Endodermal cell (in vitro differentiated cells): Measurements from ENCODE around the gene ZEB2. TPM values are rescaled to one million over a fixed set of nuclear protein-coding genes. Genes with fewer than 3 reads are reported as not detected.
A peak's percentile ranks its signal among the peaks of the same experiment; 100 is the strongest.

Source experiments
- DNase-seq: peaks from one replicate; pipeline ENCODE4 v3.0.0-alpha.2; 2017
- H3K27ac ChIP-seq: 2 replicates; pipeline ENCODE4 v1.5.1; 2013; ENCODE audit warnings: mild to moderate bottlenecking, low read depth, low read length, moderate library complexity
- H3K27me3 ChIP-seq: 2 replicates; pipeline ENCODE4 v1.6.1; 2013; ENCODE audit warnings: mild to moderate bottlenecking, low read length, moderate library complexity; ENCODE audit not compliant: insufficient read depth, control insufficient read depth, poor library complexity, severe bottlenecking
- H3K36me3 ChIP-seq: 2 replicates; pipeline ENCODE4 v1.7.0; 2013; ENCODE audit warnings: mild to moderate bottlenecking, low read length, moderate library complexity; ENCODE audit not compliant: control insufficient read depth, insufficient read depth
- H3K4me1 ChIP-seq: one replicate; pipeline ENCODE4 v1.7.0; 2013; ENCODE audit warnings: low read length; ENCODE audit not compliant: control insufficient read depth, insufficient read depth
- H3K4me3 ChIP-seq: 2 replicates; pipeline ENCODE4 v1.5.1; 2013; ENCODE audit warnings: mild to moderate bottlenecking, low read length, moderate library complexity
- H3K9ac ChIP-seq: 2 replicates; pipeline ENCODE4 v1.6.1; 2013; ENCODE audit warnings: mild to moderate bottlenecking, low read length, moderate library complexity; ENCODE audit not compliant: poor library complexity, severe bottlenecking; ENCODE audit errors: extremely low read depth
- H3K9me3 ChIP-seq: 2 replicates; pipeline ENCODE4 v1.6.1; 2013; ENCODE audit warnings: mild to moderate bottlenecking, low read length, moderate library complexity; ENCODE audit not compliant: control insufficient read depth
- H3K27ac Mint-ChIP-seq: 2 replicates; pipeline ENCODE4 v1.8.0; 2020; ENCODE audit warnings: mixed read lengths
- H3K27me3 Mint-ChIP-seq: 2 replicates; pipeline ENCODE4 v1.8.0; 2021; ENCODE audit warnings: mild to moderate bottlenecking, mixed read lengths; ENCODE audit not compliant: insufficient read depth
- H3K36me3 Mint-ChIP-seq: 2 replicates; pipeline ENCODE4 v1.8.0; 2020; ENCODE audit warnings: low read depth, mixed read lengths
- H3K4me1 Mint-ChIP-seq: 2 replicates; pipeline ENCODE4 v1.8.0; 2020; ENCODE audit warnings: mixed read lengths
- H3K4me3 Mint-ChIP-seq: 2 replicates; pipeline ENCODE4 v1.8.0; 2020; ENCODE audit warnings: mild to moderate bottlenecking, moderate library complexity, mixed read lengths
- H3K9me3 Mint-ChIP-seq: 2 replicates; pipeline ENCODE4 v1.8.0; 2020; ENCODE audit warnings: mild to moderate bottlenecking, mixed read lengths
- CTCF ChIP-seq: fragments of 200-600 bp; sonication (generic); conservative IDR thresholded peaks from 2 replicates; pipeline ENCODE4 v1.5.0; 2021; ENCODE audit warnings: antibody characterized with exemption, mild to moderate bottlenecking
- WGBS, 2 experiments: methylation state at CpG; one replicate each; pipeline versions ENCODE4 v1.1.5 to v1.1.7; 2013; ENCODE audit warnings: missing lambda C conversion rate in 2 of 2, mixed read lengths in 1 of 2; ENCODE audit not compliant: insufficient coverage in 1 of 2, insufficient read length in 1 of 2; 5-methylcytosine and 5-hydroxymethylcytosine counted together
- total RNA-seq, 2 donors: library from RNA; stranded (reverse); fragmentation: NEBNext Ultra II Directional in 1 of 2; extraction: Animal tissue kit (Norgen Biotek cat#: 25700) in 1 of 2; gene quantifications; 2 replicates in 1 of 2; 3 replicates in 1 of 2; pipeline ENCODE4 v1.2.1, GENCODE V29; 2021

ZEB2 gene
- total RNA-seq, 2 donors from 2014 or later = 0.29 to 0.31 TPM

DNA sequence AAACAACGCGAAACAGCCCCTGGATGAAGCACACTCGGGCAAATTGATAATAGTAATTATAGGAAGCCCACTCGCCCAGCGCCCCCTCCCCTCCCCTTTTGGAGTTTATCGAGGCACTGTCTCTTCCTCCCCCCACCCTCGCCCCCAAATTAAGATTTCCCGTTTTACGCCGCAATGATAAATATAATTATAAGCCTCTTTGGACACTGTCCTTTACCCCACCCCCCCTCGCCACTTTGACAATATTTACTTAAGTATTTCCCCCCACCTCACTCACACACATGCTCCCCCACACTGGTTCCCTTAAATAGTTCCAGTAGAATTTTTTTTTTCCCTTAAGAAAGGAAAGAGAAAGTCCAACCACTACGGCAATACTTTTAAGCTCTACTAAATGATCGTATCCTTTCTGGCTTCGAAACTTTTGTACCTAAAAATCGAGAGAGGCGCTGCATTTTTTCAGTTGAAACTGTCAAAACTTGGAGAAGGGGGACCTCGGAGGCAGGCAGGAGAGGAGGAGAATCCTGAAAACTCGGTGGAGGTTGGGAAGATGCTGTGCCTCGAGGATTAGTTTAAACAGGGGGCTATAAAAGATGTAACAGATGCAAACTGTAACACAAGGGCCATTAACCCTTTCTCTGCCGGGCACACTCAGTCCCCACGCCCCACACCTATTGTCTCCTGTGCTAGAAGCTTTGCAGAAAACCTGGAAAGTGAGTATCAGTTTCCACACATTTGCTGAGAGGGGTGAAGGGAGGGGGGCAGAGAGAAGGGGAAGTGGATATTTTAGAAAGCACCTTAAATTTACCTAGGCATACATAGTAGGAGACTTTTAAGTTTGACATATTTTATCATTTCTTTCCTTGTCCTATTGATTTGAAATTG lies 1.8 kb downstream of the ZEB2 start:
- WGBS, 2 experiments = 1 to 3% methylated on average over 7 to 21 of the region's 21 CpGs
- H3K36me3 Mint-ChIP-seq = no peaks in the 10 kb centered on the region
- Histone ChIP-seq H3K4me3 (peak overlapping the region; percentile 78), H3K36me3 (no peaks in the 10 kb centered on the region), H3K9me3 (no peaks in the 10 kb centered on the region), H3K4me1 (peaks cover 5% of the 10 kb centered on the region), H3K27ac (peak overlapping the region; percentile 0), H3K27me3 (peaks cover 96% of the 10 kb centered on the region), H3K9ac (no peak overlapping the region)
- no peak overlapping the region for H3K27ac Mint-ChIP-seq
- H3K4me1 Mint-ChIP-seq = peaks cover 13% of the 10 kb centered on the region
- TF ChIP-seq CTCF = no peak
- no peak overlapping the region for H3K4me3 Mint-ChIP-seq
- H3K27me3 Mint-ChIP-seq = peaks cover 38% of the 10 kb centered on the region
- DNase-seq = peak; percentile 60
- no peaks in the 10 kb centered on the region for H3K9me3 Mint-ChIP-seq

GRCh38 chr2:144516981-144517865 lies 2.7 kb downstream of the ZEB2 start:
- TF ChIP-seq CTCF = no peak
- no peaks in the 10 kb centered on the region for H3K9me3 Mint-ChIP-seq
- no peak overlapping the region for H3K9ac ChIP-seq
- no peaks in the 10 kb centered on the region for H3K4me1 ChIP-seq
- DNase-seq = peak; percentile 81
- H3K4me3 ChIP-seq = peak overlapping the region; percentile 78
- WGBS, 2 experiments = 0 to 1% methylated on average over 36 to 80 of the region's 83 CpGs
- H3K27ac ChIP-seq = peak overlapping the region; percentile 80
- no peaks in the 10 kb centered on the region for H3K36me3 Mint-ChIP-seq
- peaks cover 96% of the 10 kb centered on the region for H3K27me3 ChIP-seq
- H3K36me3 ChIP-seq = no peaks in the 10 kb centered on the region
- peaks cover 4% of the 10 kb centered on the region for H3K4me1 Mint-ChIP-seq
- H3K9me3 ChIP-seq = no peaks in the 10 kb centered on the region
- H3K27me3 Mint-ChIP-seq = peaks cover 47% of the 10 kb centered on the region
- no peak overlapping the region for H3K27ac Mint-ChIP-seq
- H3K4me3 Mint-ChIP-seq = no peak overlapping the region

GRCh38 chr2:144516411-144516980 lies 3.4 kb downstream of the ZEB2 start:
- WGBS, 2 experiments = 0% methylated on average over 3 to 57 of the region's 57 CpGs
- H3K4me1 Mint-ChIP-seq = peaks cover 4% of the 10 kb centered on the region
- H3K9me3 Mint-ChIP-seq = no peaks in the 10 kb centered on the region
- peak; percentile 76 for DNase-seq
- H3K9ac ChIP-seq = no peak overlapping the region
- H3K4me3 ChIP-seq = peak overlapping the region; percentile 65
- H3K9me3 ChIP-seq = no peaks in the 10 kb centered on the region
- no peak for TF ChIP-seq CTCF
- H3K36me3 Mint-ChIP-seq = no peaks in the 10 kb centered on the region
- H3K27ac ChIP-seq = peak overlapping the region; percentile 80
- H3K4me3 Mint-ChIP-seq = peak overlapping the region; percentile 44
- peaks cover 54% of the 10 kb centered on the region for H3K27me3 Mint-ChIP-seq
- H3K4me1 ChIP-seq = no peaks in the 10 kb centered on the region
- H3K27me3 ChIP-seq = peaks cover 96% of the 10 kb centered on the region
- H3K27ac Mint-ChIP-seq = no peak overlapping the region
- H3K36me3 ChIP-seq = no peaks in the 10 kb centered on the region
